GM10847 (cell line): ENCODE measurements around the gene VPS8.

ENCODE experiments used
- POLR2A ChIP-seq: IDR thresholded peaks from 2 replicates; pipeline ENCODE4 v1.6.1; 2011; ENCODE audit not compliant: insufficient read length; ENCODE audit errors: extremely low read depth

The VPS8 gene

DNA sequence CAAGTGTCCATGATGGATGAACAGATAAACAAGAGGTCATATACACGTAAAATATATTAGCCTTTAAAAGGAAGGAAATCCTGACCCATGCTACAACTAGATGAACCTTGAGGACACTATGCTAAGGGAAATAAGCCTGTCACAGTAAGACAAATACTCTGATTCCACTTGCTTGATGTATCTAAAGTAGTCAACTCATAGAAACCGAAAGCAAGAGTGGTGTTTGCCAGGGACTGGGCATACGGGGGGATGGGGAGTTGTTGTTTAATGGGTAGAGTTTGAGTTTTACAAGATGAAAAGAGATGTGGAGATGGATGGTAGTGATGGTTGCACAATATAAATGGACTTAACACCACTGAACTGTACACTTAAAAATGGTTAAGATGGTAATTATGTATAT is 275.5 kb downstream of the VPS8 start:
- TF ChIP-seq POLR2A, result no peak

DNA sequence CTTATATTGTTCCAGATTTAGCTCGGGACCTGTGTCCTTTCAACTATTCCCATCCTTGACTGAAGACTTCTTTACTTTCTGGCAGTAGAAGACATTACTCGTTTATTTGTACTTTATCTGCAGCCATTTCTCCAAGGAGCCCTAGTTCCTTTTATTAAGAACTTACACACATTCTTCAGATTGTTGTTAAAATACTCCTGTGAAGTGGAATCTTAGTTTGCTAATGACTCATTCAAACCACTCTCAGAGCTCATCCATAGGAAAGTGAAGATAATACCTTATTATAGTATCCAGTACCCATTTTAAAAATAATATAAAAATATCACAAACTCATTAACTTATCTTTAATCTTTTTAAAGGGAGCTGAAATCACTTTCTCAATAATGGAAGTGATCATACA is 277.4 kb downstream of the VPS8 start:
- TF ChIP-seq POLR2A, result no peak

GRCh38 chr3:185089751-185090150 is 277.8 kb downstream of the VPS8 start:
- TF ChIP-seq POLR2A, result no peak

DNA sequence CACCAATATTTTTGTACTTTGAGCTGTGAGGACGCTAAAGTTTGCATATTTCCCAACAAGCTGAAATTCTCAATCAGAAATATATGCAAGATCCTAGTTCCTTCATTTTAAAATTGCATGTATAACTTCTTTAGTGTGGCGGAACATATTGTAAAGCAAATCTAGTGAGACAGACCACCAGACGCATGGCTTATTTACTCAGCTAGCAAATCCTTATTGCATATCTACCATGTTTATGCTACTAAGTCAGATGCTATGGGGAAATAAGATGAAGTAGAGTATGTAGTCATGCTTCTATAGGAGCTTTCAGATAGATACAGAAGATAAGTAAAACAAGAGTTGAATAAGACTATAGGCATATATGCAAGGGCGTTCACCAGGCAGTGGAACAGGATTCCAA is 278.8 kb downstream of the VPS8 start:
- no peak for TF ChIP-seq POLR2A

GRCh38 chr3:185093116-185093515 is 281.1 kb downstream of the VPS8 start:
- no peak for TF ChIP-seq POLR2A

DNA sequence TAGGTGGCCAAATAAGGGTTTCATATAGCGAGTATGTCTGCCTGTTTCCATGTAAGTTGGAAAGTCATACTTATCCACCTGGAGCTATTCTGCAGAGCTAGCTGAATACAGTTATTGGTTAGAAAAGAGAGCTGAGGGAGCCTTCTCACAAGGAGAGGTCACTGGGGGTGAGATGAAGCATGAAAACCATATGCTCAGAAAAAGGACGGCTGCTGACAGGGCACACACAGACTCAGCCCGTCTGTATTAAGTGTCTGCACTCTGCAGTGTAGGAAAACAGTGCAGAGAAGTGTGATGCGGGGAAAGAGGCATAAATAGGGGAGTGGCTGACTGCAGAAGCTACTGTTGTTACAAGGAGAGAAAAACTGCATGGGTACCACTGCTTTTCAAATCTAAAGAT is 282.7 kb downstream of the VPS8 start:
- no peak for TF ChIP-seq POLR2A
